ES-I3 (cell line): Measurements from ENCODE around the gene PPP1R1B.

Source experiments
- H3K36me3 ChIP-seq: 2 replicates; pipeline ENCODE4 v1.6.1; 2013; ENCODE audit warnings: mild to moderate bottlenecking, low read length, control low read depth, moderate library complexity; ENCODE audit not compliant: insufficient read depth
- H3K4me1 ChIP-seq: 2 replicates; pipeline ENCODE4 v1.6.1; 2013; ENCODE audit warnings: mild to moderate bottlenecking, control low read depth, low read length; ENCODE audit not compliant: insufficient read depth
- H3K9ac ChIP-seq: 2 replicates; pipeline ENCODE4 v1.6.1; 2013; ENCODE audit warnings: low read depth, mild to moderate bottlenecking, low read length, moderate library complexity
- H3K9me3 ChIP-seq: 2 replicates; pipeline ENCODE4 v1.6.1; 2013; ENCODE audit warnings: mild to moderate bottlenecking, low read length, moderate library complexity; ENCODE audit not compliant: control insufficient read depth, insufficient read depth

Gene PPP1R1B

GRCh38 chr17:39605492-39606433, 21.0 kb upstream of the PPP1R1B start:
- peak overlapping the region; percentile 35; the same call in 1 of the 2 replicates for H3K9ac ChIP-seq
- peaks cover 18% of the 10 kb centered on the region; the same call in 1 of the 2 replicates for H3K4me1 ChIP-seq
- H3K9me3 ChIP-seq = no peaks in the 10 kb centered on the region
- H3K36me3 ChIP-seq = no peaks in the 10 kb centered on the region

- no peaks in the 10 kb centered on the region for H3K36me3 ChIP-seq
- H3K9ac ChIP-seq = peak overlapping the region; percentile 35; the same call in 1 of the 2 replicates
- H3K9me3 ChIP-seq = no peaks in the 10 kb centered on the region
- H3K4me1 ChIP-seq = peaks cover 16% of the 10 kb centered on the region; the same call in 1 of the 2 replicates
Measured at GRCh38 chr17:39606434-39607056, 20.2 kb upstream of the PPP1R1B start.

DNA sequence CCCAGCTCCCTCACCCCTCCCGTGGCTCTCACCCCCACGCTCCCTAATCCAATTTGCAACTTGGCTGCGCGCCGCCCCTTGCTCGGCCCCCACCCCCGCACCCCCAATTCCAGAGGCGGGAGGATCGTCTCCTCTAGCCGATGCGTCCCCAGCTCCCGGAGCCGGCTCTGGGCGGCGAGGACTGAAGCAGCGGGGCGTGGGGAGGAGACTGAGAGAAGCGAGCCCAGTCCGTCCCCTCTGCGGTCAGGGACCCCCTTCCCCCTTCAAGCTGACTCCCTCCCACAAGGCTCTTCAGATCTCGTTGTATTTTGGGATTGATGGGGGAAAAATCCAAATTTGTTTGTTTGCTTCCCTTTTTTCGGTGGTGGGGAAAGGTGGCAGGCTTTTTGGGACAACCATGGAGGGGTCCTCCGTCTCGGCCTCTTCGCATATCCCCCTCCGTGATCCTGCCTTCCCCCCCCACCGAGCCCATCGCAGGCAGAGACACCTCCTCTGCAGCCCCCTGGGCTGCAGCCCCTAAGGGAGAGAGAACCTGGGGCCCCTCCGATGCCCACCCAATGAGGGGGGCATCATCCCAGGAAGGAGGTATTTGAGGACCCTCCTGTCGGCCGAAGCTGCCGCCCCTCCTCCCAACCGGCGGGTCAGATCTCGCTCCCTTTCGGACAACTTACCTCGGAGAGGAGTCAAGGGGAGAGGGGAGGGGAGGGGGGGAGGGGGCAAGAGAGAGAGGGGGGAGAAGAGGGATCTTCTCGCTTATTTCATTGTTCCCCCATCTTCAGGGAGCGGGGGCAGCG, 19.5 kb upstream of the PPP1R1B start:
- no peaks in the 10 kb centered on the region for H3K9me3 ChIP-seq
- peaks cover 9% of the 10 kb centered on the region; the same call in 1 of the 2 replicates for H3K4me1 ChIP-seq
- no peaks in the 10 kb centered on the region for H3K36me3 ChIP-seq
- no peak overlapping the region; the same call in 1 of the 2 replicates for H3K9ac ChIP-seq

GRCh38 chr17:39607851-39608130, 19.0 kb upstream of the PPP1R1B start, which contains the start of gene NEUROD2:
NEUROD2 (minus strand) TSS chr17:39607920; CDS start chr17:39606599, 1,321 bp downstream.
- no peak within 1 kb of the TSS; the same call in 1 of the 2 replicates for H3K9ac ChIP-seq
- peaks cover 8% of the 10 kb centered on the region; the same call in 1 of the 2 replicates for H3K4me1 ChIP-seq
- no peaks in the 10 kb centered on the region for H3K36me3 ChIP-seq
- H3K9me3 ChIP-seq = no peaks in the 10 kb centered on the region

DNA sequence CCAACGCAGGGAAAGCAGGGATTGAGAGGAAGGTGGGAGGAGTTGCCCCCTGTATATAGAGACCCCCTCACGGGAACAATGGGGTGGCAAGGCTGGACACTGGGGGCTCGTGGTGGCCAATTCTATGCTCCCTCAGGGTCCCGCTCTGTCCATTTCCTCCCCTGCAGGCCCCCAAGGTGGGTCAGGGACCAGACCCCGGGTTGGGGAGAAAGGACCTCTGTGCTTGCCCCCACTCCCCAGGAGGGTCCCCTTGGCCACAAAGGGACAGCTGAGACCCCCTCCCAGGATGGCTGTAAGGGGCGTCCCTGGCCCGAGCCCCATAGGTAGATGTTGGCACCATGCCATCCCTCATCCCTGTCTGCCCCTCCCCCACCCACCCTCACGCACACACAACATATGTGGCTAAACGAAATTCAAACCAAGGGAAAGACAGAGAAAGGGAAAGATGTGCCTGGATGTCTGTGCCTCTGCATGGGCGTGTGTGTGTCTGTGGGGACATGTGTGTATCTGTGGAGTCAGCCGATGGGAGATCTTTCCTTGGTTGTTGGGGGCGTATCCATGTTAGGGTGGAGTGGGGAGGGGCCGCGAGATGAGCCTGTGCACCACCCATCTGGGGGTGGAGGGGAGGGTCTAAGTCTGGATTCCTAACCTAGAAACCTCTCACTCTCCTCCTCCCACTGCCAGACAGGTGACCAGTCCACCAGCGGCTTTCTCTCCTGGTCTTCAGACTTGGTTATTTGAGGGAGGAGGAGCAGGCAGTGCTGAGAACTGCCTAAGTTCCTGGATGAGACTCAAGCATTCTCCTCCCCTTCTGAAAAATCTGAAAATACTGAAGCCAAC, 18.4 kb upstream of the PPP1R1B start:
- Histone ChIP-seq H3K9me3 (no peaks in the 10 kb centered on the region), H3K9ac (no peak overlapping the region), H3K4me1 (peaks cover 5% of the 10 kb centered on the region; the same call in 1 of the 2 replicates), H3K36me3 (no peaks in the 10 kb centered on the region)

DNA sequence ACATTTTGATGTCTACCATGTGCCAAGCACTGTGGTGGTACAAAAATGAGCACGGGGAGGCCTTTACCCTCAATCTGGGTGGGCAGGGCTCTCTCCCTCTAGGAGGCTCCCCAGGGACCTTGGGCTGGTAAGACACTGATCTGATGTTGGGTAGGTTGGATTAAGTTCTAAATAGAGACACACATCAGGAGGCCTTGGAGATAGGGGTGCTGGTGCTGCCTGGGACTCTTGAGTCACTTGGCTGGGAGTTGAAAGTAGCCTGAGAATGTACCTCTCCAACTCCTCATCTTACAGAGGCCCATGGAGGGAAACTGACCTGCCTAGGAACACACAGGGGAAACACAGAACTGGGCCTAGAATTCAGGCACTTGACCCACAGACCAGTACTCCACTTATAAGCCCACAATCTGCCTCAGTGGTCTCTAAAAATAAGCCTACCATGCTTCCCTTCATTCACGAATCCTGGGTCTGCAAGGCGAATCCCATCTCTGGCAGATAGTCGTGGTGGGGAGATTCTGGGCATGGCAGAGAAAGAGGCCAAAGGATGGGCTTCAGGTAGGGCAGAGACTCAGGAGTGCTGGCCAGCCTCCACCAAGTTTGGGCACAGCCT, 17.2 kb upstream of the PPP1R1B start:
- no peak overlapping the region for H3K9ac ChIP-seq
- no peaks in the 10 kb centered on the region for H3K9me3 ChIP-seq
- no peaks in the 10 kb centered on the region for H3K36me3 ChIP-seq
- no peaks in the 10 kb centered on the region; the same call in 1 of the 2 replicates for H3K4me1 ChIP-seq

- Histone ChIP-seq H3K36me3 (no peaks in the 10 kb centered on the region), H3K9ac (no peak overlapping the region), H3K4me1 (no peaks in the 10 kb centered on the region), H3K9me3 (no peaks in the 10 kb centered on the region)
Measured at GRCh38 chr17:39611401-39612112, 15.2 kb upstream of the PPP1R1B start.

DNA sequence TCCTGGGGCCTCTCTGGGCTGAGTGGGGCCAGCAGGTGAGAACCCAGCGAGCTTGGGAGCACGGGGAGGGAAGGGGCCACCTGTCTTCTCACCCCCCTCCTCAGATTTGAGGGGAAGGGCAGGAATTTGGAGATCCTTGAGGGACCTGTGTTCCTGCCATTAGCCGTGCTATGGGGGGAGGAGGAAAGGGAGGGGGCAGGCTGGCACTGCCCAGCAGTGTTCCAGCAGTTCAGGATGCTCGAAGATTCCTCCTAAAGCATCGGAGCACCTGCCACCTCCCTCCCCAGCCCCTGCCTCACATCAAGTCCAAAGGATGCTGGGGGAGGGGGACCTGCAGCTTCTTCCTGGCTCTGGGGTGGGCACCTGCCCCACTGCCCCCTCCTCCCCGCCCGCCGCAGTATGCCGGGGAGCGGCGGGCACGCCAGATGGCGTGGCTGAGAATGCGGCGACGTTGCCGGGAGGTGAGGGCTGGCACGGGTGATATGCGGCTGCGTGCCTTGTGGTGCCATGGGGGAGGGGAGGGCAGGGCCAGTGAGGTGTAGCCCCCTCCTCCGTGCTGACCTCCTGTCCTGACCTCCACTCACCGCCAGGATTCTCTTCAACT, 14.4 kb upstream of the PPP1R1B start:
- no peaks in the 10 kb centered on the region for H3K4me1 ChIP-seq
- H3K9me3 ChIP-seq = no peaks in the 10 kb centered on the region
- H3K36me3 ChIP-seq = no peaks in the 10 kb centered on the region
- no peak overlapping the region for H3K9ac ChIP-seq

GRCh38 chr17:39612935-39613464, 13.8 kb upstream of the PPP1R1B start:
- no peaks in the 10 kb centered on the region for H3K36me3 ChIP-seq
- no peaks in the 10 kb centered on the region for H3K4me1 ChIP-seq

GRCh38 chr17:39614545-39615157, 12.1 kb upstream of the PPP1R1B start:
- Histone ChIP-seq H3K4me1 (no peaks in the 10 kb centered on the region; the same call in 1 of the 2 replicates), H3K9ac (no peak overlapping the region), H3K9me3 (no peaks in the 10 kb centered on the region), H3K36me3 (no peaks in the 10 kb centered on the region)

More at GRCh38 chr17:39612935-39613464, 13.8 kb upstream of the PPP1R1B start:
- no peak overlapping the region for H3K9ac ChIP-seq
- H3K9me3 ChIP-seq = no peaks in the 10 kb centered on the region

DNA sequence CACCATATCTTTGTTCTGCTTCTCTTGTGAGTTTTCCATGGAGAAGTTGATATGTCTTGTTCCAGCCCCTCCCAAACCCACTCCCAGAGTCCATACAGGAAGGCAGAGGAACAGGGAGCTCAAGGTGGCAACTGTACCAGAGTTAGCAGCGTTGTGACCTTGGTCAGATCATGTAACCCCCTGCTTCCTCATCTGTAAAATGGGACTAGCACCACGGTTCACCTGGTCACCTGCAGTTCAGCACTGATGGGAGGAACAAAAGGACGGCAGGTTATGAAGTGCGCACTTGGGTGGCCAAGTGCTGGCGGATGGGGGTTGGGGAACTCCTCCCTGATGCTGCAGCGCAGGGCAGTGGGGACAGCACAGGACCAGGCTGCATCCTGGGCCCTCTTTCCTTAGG, 11.3 kb upstream of the PPP1R1B start:
- Histone ChIP-seq H3K36me3 (no peaks in the 10 kb centered on the region), H3K4me1 (no peaks in the 10 kb centered on the region; the same call in 1 of the 2 replicates), H3K9me3 (no peaks in the 10 kb centered on the region), H3K9ac (no peak overlapping the region)

GRCh38 chr17:39617100-39617445, 9.7 kb upstream of the PPP1R1B start:
- H3K9me3 ChIP-seq = no peaks in the 10 kb centered on the region
- no peaks in the 10 kb centered on the region; the same call in 1 of the 2 replicates for H3K4me1 ChIP-seq
- no peaks in the 10 kb centered on the region for H3K36me3 ChIP-seq
- H3K9ac ChIP-seq = peak overlapping the region; percentile 45; the same call in 1 of the 2 replicates
